HL-60 (cell line): ENCODE results near the gene MEF2B.
"Not testable (repeated sequence)": the region's sequence is repeated elsewhere in the genome, so short reads cannot be mapped to it uniquely, and the experiment has no call there.

Experiments used
- DNase-seq, 2 experiments: peaks; one replicate each; pipeline ENCODE4 v3.0.0-alpha.2; 2010 to 2020; ENCODE audit warnings: low read depth in 1 of 2, low spot score in 1 of 2
- H3K27ac ChIP-seq: fragments of 250-450 bp; sonication (Bioruptor Pico); replicated peaks from 2 replicates; pipeline ENCODE4 v1.5.1; 2020; ENCODE audit warnings: mild to moderate bottlenecking, moderate library complexity
- H3K27me3 ChIP-seq: fragments of 250-450 bp; sonication (Bioruptor Pico); 2 replicates; pipeline ENCODE4 v1.5.1; 2021; ENCODE audit warnings: mild to moderate bottlenecking, moderate library complexity; ENCODE audit not compliant: insufficient read depth, poor library complexity, severe bottlenecking
- H3K4me3 ChIP-seq: replicated peaks from 2 replicates; pipeline ENCODE4 v1.5.1; 2011; ENCODE audit warnings: mild to moderate bottlenecking, control low read depth, low read length; ENCODE audit not compliant: insufficient read depth
- GABPA ChIP-seq: IDR thresholded peaks from 2 replicates; pipeline ENCODE4 v1.6.1; 2012; ENCODE audit warnings: low read depth
- POLR2AphosphoS5 ChIP-seq: IDR thresholded peaks from 2 replicates; pipeline ENCODE4 v1.6.1; 2012; ENCODE audit warnings: low read depth
- REST ChIP-seq: IDR thresholded peaks from 2 replicates; pipeline ENCODE4 v1.6.1; 2012; ENCODE audit warnings: low read depth; ENCODE audit not compliant: insufficient replicate concordance
- SPI1 ChIP-seq: IDR thresholded peaks from 2 replicates; pipeline ENCODE4 v1.6.1; 2012; ENCODE audit warnings: low read depth, mild to moderate bottlenecking, borderline replicate concordance
- TF ChIP-seq, protein P1 (sequence below): IDR thresholded peaks from one replicate; pipeline ENCODE4 v1.5.1; 2011; ENCODE audit warnings: low read length, control low read depth, inconsistent platforms; ENCODE audit not compliant: insufficient read depth

MEF2B gene

GRCh38 chr19:19151418-19151817 is 18.6 kb downstream of the MEF2B start:
- no peaks in the 10 kb centered on the region for H3K27me3 ChIP-seq
- no peak for DNase-seq
- H3K27ac ChIP-seq, result no peak overlapping the region
- no peak for TF ChIP-seq SPI1
- TF ChIP-seq GABPA, result no peak
- no peak for TF ChIP-seq POLR2AphosphoS5
- TF ChIP-seq REST, result no peak
- TF ChIP-seq, protein P1, sequence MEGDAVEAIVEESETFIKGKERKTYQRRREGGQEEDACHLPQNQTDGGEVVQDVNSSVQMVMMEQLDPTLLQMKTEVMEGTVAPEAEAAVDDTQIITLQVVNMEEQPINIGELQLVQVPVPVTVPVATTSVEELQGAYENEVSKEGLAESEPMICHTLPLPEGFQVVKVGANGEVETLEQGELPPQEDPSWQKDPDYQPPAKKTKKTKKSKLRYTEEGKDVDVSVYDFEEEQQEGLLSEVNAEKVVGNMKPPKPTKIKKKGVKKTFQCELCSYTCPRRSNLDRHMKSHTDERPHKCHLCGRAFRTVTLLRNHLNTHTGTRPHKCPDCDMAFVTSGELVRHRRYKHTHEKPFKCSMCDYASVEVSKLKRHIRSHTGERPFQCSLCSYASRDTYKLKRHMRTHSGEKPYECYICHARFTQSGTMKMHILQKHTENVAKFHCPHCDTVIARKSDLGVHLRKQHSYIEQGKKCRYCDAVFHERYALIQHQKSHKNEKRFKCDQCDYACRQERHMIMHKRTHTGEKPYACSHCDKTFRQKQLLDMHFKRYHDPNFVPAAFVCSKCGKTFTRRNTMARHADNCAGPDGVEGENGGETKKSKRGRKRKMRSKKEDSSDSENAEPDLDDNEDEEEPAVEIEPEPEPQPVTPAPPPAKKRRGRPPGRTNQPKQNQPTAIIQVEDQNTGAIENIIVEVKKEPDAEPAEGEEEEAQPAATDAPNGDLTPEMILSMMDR, result no peak
- H3K4me3 ChIP-seq, result no peak overlapping the region

- no peak for DNase-seq
- Histone ChIP-seq H3K27me3 (no peaks in the 10 kb centered on the region), H3K27ac (no peak overlapping the region), H3K4me3 (no peak overlapping the region)
- TF ChIP-seq, protein P1, result no peak
- TF ChIP-seq GABPA (no peak), SPI1 (no peak), REST (no peak), POLR2AphosphoS5 (no peak)
Observed at GRCh38 chr19:19149435-19149834, 20.6 kb downstream of the MEF2B start.

DNA sequence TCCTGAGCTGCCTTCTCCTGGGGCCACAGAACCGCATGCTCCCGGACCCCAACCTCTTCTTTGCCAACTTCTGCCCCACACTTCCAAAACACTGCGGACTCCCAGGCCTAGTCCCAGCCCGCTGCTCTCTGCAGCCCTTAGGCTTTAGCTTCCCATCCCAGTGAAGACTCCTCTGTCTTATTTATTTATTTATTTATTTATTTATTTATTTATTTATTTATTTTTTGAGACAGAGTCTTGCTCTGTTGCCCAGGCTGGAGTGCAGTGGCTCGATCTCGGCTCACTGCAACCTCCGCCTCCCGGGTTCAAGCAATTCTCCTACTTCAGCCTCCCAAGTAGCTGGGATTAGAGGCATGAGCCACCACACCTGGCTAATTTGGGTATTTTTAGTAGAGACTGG is 21.6 kb downstream of the MEF2B start:
- H3K27me3 ChIP-seq, DNase-seq, H3K27ac ChIP-seq, H3K4me3 ChIP-seq: not testable (repeated sequence)

DNA sequence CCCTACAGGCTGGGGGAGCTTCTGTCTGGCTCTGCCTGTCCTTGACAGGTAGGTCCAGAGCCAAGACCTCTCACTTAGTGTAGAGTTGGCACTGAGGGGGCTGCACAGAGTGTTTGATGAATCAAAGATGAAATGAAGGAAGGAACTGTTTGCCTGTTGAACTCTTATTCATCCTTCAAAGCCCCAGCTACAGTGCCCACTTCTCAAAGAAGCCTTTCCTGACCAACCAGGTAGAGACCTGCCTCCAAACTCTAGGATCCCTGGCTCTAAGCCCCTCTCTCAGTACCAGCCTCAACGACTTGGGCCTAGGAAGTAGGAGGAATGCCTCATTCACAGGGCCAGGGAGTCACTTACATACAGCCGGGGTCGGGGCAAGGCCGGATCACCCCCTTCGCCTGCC is 22.7 kb downstream of the MEF2B start:
- no peak for DNase-seq
- TF ChIP-seq REST (no peak), GABPA (no peak), POLR2AphosphoS5 (no peak), SPI1 (no peak)
- TF ChIP-seq, protein P1, result no peak
- H3K27ac ChIP-seq, result no peak overlapping the region
- no peak overlapping the region for H3K4me3 ChIP-seq
- H3K27me3 ChIP-seq, result no peaks in the 10 kb centered on the region
